CD4-positive, CD25-positive, alpha-beta regulatory T cell (primary cell): ENCODE data around the gene PTOV1. TPM values are rescaled to one million over a fixed set of nuclear protein-coding genes. Genes with fewer than 3 reads are reported as not detected.
A peak's percentile ranks its signal among the peaks of the same experiment; 100 is the strongest.

Experiments
- ATAC-seq, 2 donors: fragments of 150-1000 bp; cut with Tn5 transposase; one replicate each; pipeline ENCODE4 v1.10.0; 2021; ENCODE audit warnings: low read depth in 2 of 2, moderate number of reproducible peaks in 2 of 2, moderate library complexity in 1 of 2
- DNase-seq, 3 donors: peaks; one replicate each; pipeline versions ENCODE4 v3.0.0 to v3.0.0-alpha.2; 2012 to 2022; ENCODE audit warnings: mixed read lengths in 1 of 3
- H3K27ac ChIP-seq: one replicate; pipeline ENCODE4 v1.7.0; 2013; ENCODE audit warnings: mild to moderate bottlenecking, low read length; ENCODE audit not compliant: insufficient read depth, poor library complexity, severe bottlenecking
- H3K27me3 ChIP-seq: one replicate; pipeline ENCODE4 v1.7.0; 2013; ENCODE audit warnings: low read length; ENCODE audit not compliant: control insufficient read depth, insufficient read depth
- H3K36me3 ChIP-seq: one replicate; pipeline ENCODE4 v1.7.0; 2013; ENCODE audit warnings: mild to moderate bottlenecking, low read length, moderate library complexity; ENCODE audit not compliant: control insufficient read depth, insufficient read depth
- H3K4me1 ChIP-seq: 2 replicates; pipeline ENCODE4 v1.7.0; 2013; ENCODE audit warnings: mild to moderate bottlenecking, low read length; ENCODE audit not compliant: insufficient read depth, control insufficient read depth, poor library complexity, severe bottlenecking
- H3K4me3 ChIP-seq: one replicate; pipeline ENCODE4 v1.7.0; 2013; ENCODE audit warnings: low read depth, mild to moderate bottlenecking, low read length, moderate library complexity
- H3K9me3 ChIP-seq, 2 experiments: 1 replicate in 1 of 2; 2 replicates in 1 of 2; pipeline ENCODE4 v1.7.0; 2013; ENCODE audit warnings: low read length in 2 of 2, mild to moderate bottlenecking in 1 of 2, moderate library complexity in 1 of 2; ENCODE audit not compliant: control insufficient read depth in 2 of 2
- H3K27ac Mint-ChIP-seq, 3 donors: one replicate each; pipeline ENCODE4 v1.8.0; 2020 to 2022; ENCODE audit warnings: mild to moderate bottlenecking in 3 of 3, mixed read lengths in 3 of 3, moderate library complexity in 2 of 3
- H3K27me3 Mint-ChIP-seq: one replicate; pipeline ENCODE4 v1.8.0; 2022; ENCODE audit warnings: mild to moderate bottlenecking, mixed read lengths
- H3K36me3 Mint-ChIP-seq: one replicate; pipeline ENCODE4 v1.8.0; 2020; ENCODE audit warnings: mixed read lengths
- H3K4me1 Mint-ChIP-seq, 4 donors: one replicate each; pipeline ENCODE4 v1.8.0; 2020 to 2022; ENCODE audit warnings: mixed read lengths in 4 of 4, mild to moderate bottlenecking in 1 of 4
- H3K4me3 Mint-ChIP-seq, 4 donors: one replicate each; pipeline ENCODE4 v1.8.0; 2020 to 2022; ENCODE audit warnings: mild to moderate bottlenecking in 4 of 4, mixed read lengths in 4 of 4, moderate library complexity in 3 of 4
- H3K9me3 Mint-ChIP-seq, 7 donors: one replicate each; pipeline ENCODE4 v1.8.0; 2020 to 2022; ENCODE audit warnings: mixed read lengths in 7 of 7, mild to moderate bottlenecking in 3 of 7, moderate library complexity in 2 of 7
- polyA plus RNA-seq, 4 donors: library from polyadenylated mRNA; unstranded; fragments of 300-500 nt; fragmentation: Illumina TruSeq; gene quantifications; one replicate each; pipeline ENCODE4 v1.2.3, GENCODE V29; 2021
- total RNA-seq: library from RNA; stranded (reverse); gene quantifications from one replicate; pipeline ENCODE4 v1.2.3, GENCODE V29; 2022

Gene PTOV1
- total and polyA plus RNA-seq, 5 donors from 2014 or later = 26.8 to 116 (median 37.1) TPM

GRCh38 chr19:49864890-49865289, 13.9 kb downstream of the PTOV1 start:
- Histone ChIP-seq H3K27ac (no peak overlapping the region), H3K4me1 (peaks cover 32% of the 10 kb centered on the region), H3K36me3 (peaks cover 19% of the 10 kb centered on the region), H3K9me3 (no peaks in the 10 kb centered on the region), H3K27me3 (no peaks in the 10 kb centered on the region), H3K4me3 (no peak overlapping the region)
- no peak overlapping the region for H3K27ac Mint-ChIP-seq
- peaks cover 0 to 35% (median 14%) of the 10 kb centered on the region in 4 donors for H3K4me1 Mint-ChIP-seq
- H3K4me3 Mint-ChIP-seq = peak overlapping the region in 3 of 4 donors; percentile 6 to 75 (median 58)
- no peak for DNase-seq
- ATAC-seq = no peak
- H3K36me3 Mint-ChIP-seq = peaks cover 5% of the 10 kb centered on the region
- peaks cover 0 to 1% (median 0%) of the 10 kb centered on the region in 7 donors for H3K9me3 Mint-ChIP-seq
- H3K27me3 Mint-ChIP-seq = peaks cover 10% of the 10 kb centered on the region

GRCh38 chr19:49866933-49867782, 16.2 kb downstream of the PTOV1 start, which contains the start of gene PNKP:
PNKP (minus strand) TSS chr19:49867576; CDS start chr19:49867204, 372 bp downstream.
- peaks cover 40% of the 10 kb centered on the region for H3K4me1 ChIP-seq
- peak within 1 kb of the TSS; percentile 83 for H3K4me3 ChIP-seq
- ATAC-seq (peak; percentile 50 to 53), DNase-seq (peak; percentile 80 to 95 (median 91))
- H3K36me3 ChIP-seq = peaks cover 6% of the 10 kb centered on the region
- peak within 1 kb of the TSS in 2 of 3 donors; percentile 98 to 100 for H3K27ac Mint-ChIP-seq
- peak within 1 kb of the TSS; percentile 98 for H3K27ac ChIP-seq
- peaks cover 5% of the 10 kb centered on the region for H3K36me3 Mint-ChIP-seq
- peaks cover 0 to 51% (median 21%) of the 10 kb centered on the region in 4 donors for H3K4me1 Mint-ChIP-seq
- H3K9me3 Mint-ChIP-seq = no peaks in the 10 kb centered on the region
- H3K27me3 ChIP-seq = no peaks in the 10 kb centered on the region
- peak within 1 kb of the TSS in 2 of 4 donors; percentile 99 to 100 for H3K4me3 Mint-ChIP-seq
- peaks cover 10% of the 10 kb centered on the region for H3K27me3 Mint-ChIP-seq
- H3K9me3 ChIP-seq = no peaks in the 10 kb centered on the region

- Mint-ChIP-seq H3K27me3 (peaks cover 10% of the 10 kb centered on the region), H3K27ac (peak overlapping the region in 2 of 3 donors; percentile 52 to 88), H3K36me3 (no peaks in the 10 kb centered on the region), H3K4me1 (peaks cover 0 to 52% (median 22%) of the 10 kb centered on the region in 4 donors), H3K4me3 (peak overlapping the region in 1 of 4 donors; percentile 99), H3K9me3 (no peaks in the 10 kb centered on the region)
- Histone ChIP-seq H3K4me3 (peak overlapping the region; percentile 60), H3K27ac (peak overlapping the region; percentile 98), H3K9me3 (no peaks in the 10 kb centered on the region), H3K4me1 (peaks cover 40% of the 10 kb centered on the region), H3K36me3 (peaks cover 6% of the 10 kb centered on the region), H3K27me3 (no peaks in the 10 kb centered on the region)
- no peak for DNase-seq
- peak; percentile 2 to 7 for ATAC-seq
Measured at GRCh38 chr19:49869009-49869483, 18.1 kb downstream of the PTOV1 start.

DNA sequence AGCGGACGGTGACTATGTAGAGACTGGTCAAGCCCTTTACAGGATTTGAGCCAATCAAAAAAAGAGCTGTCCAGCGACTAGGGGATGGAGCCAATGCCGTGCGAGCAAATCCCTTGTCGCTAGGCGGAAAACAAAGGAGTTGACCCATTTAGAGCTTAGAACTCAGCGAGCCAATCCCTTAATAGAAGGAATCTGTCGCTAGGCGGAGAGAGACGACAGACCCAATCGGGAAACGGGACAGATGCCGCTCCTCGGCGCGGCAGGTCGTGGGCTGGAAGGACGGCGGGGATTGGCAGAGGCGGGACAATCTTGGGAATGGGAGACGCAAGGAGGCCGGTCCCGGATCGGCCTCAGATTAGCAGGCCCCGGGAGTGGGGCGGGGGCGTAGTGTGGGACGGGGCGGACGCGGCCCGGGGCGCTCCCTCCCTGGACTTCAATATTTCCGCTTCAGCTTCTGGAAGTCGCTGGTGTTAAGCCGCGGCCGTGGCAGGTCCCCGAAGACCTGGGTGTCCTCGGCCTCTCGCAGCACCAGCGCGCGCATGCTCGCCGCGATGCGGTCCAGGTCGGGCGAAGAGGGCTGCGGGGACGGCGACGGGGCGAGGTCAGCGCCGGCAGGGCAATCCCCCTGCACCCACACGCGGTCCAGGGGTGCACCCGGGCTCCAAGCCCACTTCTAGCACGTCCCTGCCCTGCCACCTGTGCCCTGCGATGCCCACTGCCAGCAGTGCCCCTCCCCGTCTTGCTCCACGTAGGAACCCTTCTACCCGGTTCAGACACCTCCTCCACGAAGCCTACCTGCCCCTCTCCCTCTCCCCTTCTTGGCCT, 18.7 kb downstream of the PTOV1 start:
- Mint-ChIP-seq H3K4me3 (peak overlapping the region in 2 of 4 donors; percentile 57 to 93), H3K9me3 (no peaks in the 10 kb centered on the region), H3K36me3 (no peaks in the 10 kb centered on the region), H3K27ac (peak overlapping the region in 1 of 3 donors; percentile 84), H3K4me1 (peaks cover 0 to 58% (median 21%) of the 10 kb centered on the region in 4 donors), H3K27me3 (peaks cover 10% of the 10 kb centered on the region)
- peak overlapping the region; percentile 60 for H3K4me3 ChIP-seq
- ATAC-seq (peak; percentile 81), DNase-seq (peak; percentile 87 to 99 (median 89))
- peaks cover 3% of the 10 kb centered on the region for H3K36me3 ChIP-seq
- no peaks in the 10 kb centered on the region for H3K27me3 ChIP-seq
- H3K4me1 ChIP-seq = peaks cover 40% of the 10 kb centered on the region
- H3K9me3 ChIP-seq = no peaks in the 10 kb centered on the region
- H3K27ac ChIP-seq = peak overlapping the region; percentile 98

DNA sequence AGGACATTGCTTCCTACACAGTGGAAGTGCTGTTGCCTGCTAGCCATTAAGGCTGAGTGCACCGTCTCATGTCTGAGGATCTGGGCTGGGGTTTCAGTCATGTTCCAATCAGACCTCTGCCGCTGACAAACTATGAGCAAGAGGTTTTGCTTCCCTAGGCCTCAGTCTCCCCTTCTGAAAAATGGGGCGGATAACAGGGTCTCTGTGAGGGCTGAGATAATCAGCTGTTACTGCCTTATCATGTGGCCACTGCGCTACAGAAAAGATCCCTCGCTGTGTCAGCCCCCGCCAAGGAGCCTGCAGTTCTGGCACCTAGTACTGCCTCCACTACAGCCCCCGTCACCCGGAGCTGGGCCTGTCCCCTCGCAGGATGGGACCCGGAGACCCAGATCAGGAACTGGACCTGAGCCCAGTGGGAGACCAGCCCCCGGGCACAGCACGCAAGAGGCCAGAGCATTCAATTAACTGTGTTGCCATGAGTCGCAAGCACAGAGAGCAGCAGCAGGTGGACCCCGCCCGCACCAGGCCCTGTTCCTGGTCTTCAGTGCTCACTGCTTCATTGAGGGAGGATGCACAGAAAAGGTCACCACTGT, 19.4 kb downstream of the PTOV1 start:
- Mint-ChIP-seq H3K4me1 (peaks cover 0 to 59% (median 19%) of the 10 kb centered on the region in 4 donors), H3K27me3 (peaks cover 10% of the 10 kb centered on the region), H3K36me3 (no peaks in the 10 kb centered on the region), H3K4me3 (peak overlapping the region in 2 of 4 donors; percentile 57 to 93), H3K9me3 (no peaks in the 10 kb centered on the region), H3K27ac (peak overlapping the region in 1 of 3 donors; percentile 84)
- H3K27me3 ChIP-seq = no peaks in the 10 kb centered on the region
- H3K9me3 ChIP-seq = no peaks in the 10 kb centered on the region
- H3K4me1 ChIP-seq = peaks cover 42% of the 10 kb centered on the region
- H3K36me3 ChIP-seq = no peaks in the 10 kb centered on the region
- H3K27ac ChIP-seq = peak overlapping the region; percentile 98
- ATAC-seq (no peak), DNase-seq (no peak)
- H3K4me3 ChIP-seq = peak overlapping the region; percentile 58

- H3K4me3 ChIP-seq = no peak overlapping the region
- DNase-seq (no peak), ATAC-seq (no peak)
- no peaks in the 10 kb centered on the region for H3K9me3 ChIP-seq
- H3K36me3 ChIP-seq = no peaks in the 10 kb centered on the region
- Mint-ChIP-seq H3K4me3 (peak overlapping the region; percentile 31 to 89 (median 60)), H3K4me1 (peaks cover 0 to 54% (median 12%) of the 10 kb centered on the region in 4 donors), H3K36me3 (no peaks in the 10 kb centered on the region), H3K27me3 (peaks cover 10% of the 10 kb centered on the region), H3K27ac (peak overlapping the region in 1 of 3 donors; percentile 32), H3K9me3 (no peaks in the 10 kb centered on the region)
- peaks cover 40% of the 10 kb centered on the region for H3K4me1 ChIP-seq
- no peak overlapping the region for H3K27ac ChIP-seq
- no peaks in the 10 kb centered on the region for H3K27me3 ChIP-seq
Measured at GRCh38 chr19:49871349-49871985, 20.5 kb downstream of the PTOV1 start.
